NCI-H2227 treated with DMSO at 0.1 percent for 48 hours (cell line): ENCODE results near the gene CXCL12.

Experiments used
- DNase-seq: peaks from one replicate; lab custom pipeline; 2025; lab: John Stamatoyannopoulos, UW

CXCL12 gene

GRCh38 chr10:44334091-44334490 is 50.8 kb downstream of the CXCL12 start:
- DNase-seq: no peak

- DNase-seq: no peak
These were observed 51.4 kb downstream of the CXCL12 start for GRCh38 chr10:44333511-44333910.

GRCh38 chr10:44332465-44332864 is 52.4 kb downstream of the CXCL12 start:
- DNase-seq: no peak

GRCh38 chr10:44330431-44330830 is 54.5 kb downstream of the CXCL12 start:
- DNase-seq: no peak

DNA sequence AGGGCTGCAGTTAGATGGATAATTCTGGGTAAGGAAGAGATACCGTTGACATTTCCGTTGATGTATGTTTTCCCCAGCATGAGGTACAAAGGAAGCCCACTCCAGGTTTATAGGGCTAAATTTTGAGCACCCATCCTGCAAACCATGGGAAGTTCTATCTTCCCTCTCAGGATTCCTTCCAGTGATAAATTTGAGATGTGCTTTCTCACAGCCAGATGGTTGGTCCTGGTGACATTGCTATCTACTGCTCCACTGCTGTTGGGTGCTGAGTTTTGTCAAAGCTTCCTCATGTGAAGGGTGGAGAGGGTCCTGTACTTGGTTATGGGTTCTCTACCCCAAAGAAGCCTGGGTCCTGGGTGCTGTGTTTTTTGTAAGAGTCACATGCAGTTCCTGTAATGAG is 57.4 kb downstream of the CXCL12 start:
- no peak for DNase-seq
